HTR-8/SVneo (cell line): Measurements from ENCODE around the gene TENM4.

Experiments
- DNase-seq: peaks from one replicate; pipeline ENCODE4 v3.0.0; 2011; ENCODE audit warnings: low spot score, mixed read lengths; ENCODE audit not compliant: insufficient read length
- FAIRE-seq: peaks from 2 replicates; lab custom pipeline; 2011; peaks lifted over from hg19 to GRCh38; lab: Jason Lieb, UNC

The TENM4 gene

GRCh38 chr11:78798663-78799062 is 642.2 kb downstream of the TENM4 start:
- DNase-seq = peak; percentile 40
- FAIRE-seq = no peak

- no peak for FAIRE-seq
These were observed 643.3 kb downstream of the TENM4 start for GRCh38 chr11:78797559-78797958.

GRCh38 chr11:78796956-78797355 is 643.9 kb downstream of the TENM4 start:
- DNase-seq (no peak), FAIRE-seq (peak; percentile 4)

More at GRCh38 chr11:78797559-78797958, 643.3 kb downstream of the TENM4 start:
- no peak for DNase-seq

- DNase-seq (no peak), FAIRE-seq (no peak)
These were observed 645.1 kb downstream of the TENM4 start for GRCh38 chr11:78795621-78796261.

- FAIRE-seq (no peak), DNase-seq (no peak)
These were observed 648.9 kb downstream of the TENM4 start for GRCh38 chr11:78791964-78792363.

- DNase-seq (no peak), FAIRE-seq (no peak)
These were observed 649.6 kb downstream of the TENM4 start for GRCh38 chr11:78791254-78791653.

GRCh38 chr11:78790784-78791183 is 650.0 kb downstream of the TENM4 start:
- DNase-seq (no peak), FAIRE-seq (no peak)

GRCh38 chr11:78789375-78789774 is 651.5 kb downstream of the TENM4 start:
- DNase-seq = no peak
- FAIRE-seq = no peak

- FAIRE-seq (no peak), DNase-seq (no peak)
These were observed 652.3 kb downstream of the TENM4 start for GRCh38 chr11:78788533-78788932.

GRCh38 chr11:78787696-78788095 is 653.1 kb downstream of the TENM4 start:
- DNase-seq (no peak), FAIRE-seq (no peak)

GRCh38 chr11:78786746-78787145 is 654.1 kb downstream of the TENM4 start:
- no peak for FAIRE-seq

GRCh38 chr11:78786086-78786485 is 654.7 kb downstream of the TENM4 start:
- FAIRE-seq (no peak), DNase-seq (no peak)

More at GRCh38 chr11:78786746-78787145, 654.1 kb downstream of the TENM4 start:
- no peak for DNase-seq

- DNase-seq (no peak), FAIRE-seq (no peak)
These were observed 656.3 kb downstream of the TENM4 start for GRCh38 chr11:78784321-78785061.

- FAIRE-seq (no peak), DNase-seq (no peak)
These were observed 657.0 kb downstream of the TENM4 start for GRCh38 chr11:78783846-78784245.

- FAIRE-seq = no peak
- no peak for DNase-seq
These were observed 657.5 kb downstream of the TENM4 start for GRCh38 chr11:78783301-78783700.

GRCh38 chr11:78782725-78783124 is 658.1 kb downstream of the TENM4 start:
- FAIRE-seq (no peak), DNase-seq (no peak)

- no peak for FAIRE-seq
These were observed 659.9 kb downstream of the TENM4 start for GRCh38 chr11:78780889-78781288.

GRCh38 chr11:78773492-78773891 is 667.3 kb downstream of the TENM4 start:
- DNase-seq = no peak
- FAIRE-seq = no peak

More at GRCh38 chr11:78780889-78781288, 659.9 kb downstream of the TENM4 start:
- DNase-seq = no peak

- no peak for FAIRE-seq
- DNase-seq = no peak
These were observed 667.8 kb downstream of the TENM4 start for GRCh38 chr11:78773077-78773476.

- no peak for FAIRE-seq
- no peak for DNase-seq
These were observed 668.6 kb downstream of the TENM4 start for GRCh38 chr11:78772186-78772585.

GRCh38 chr11:78770931-78771330 is 669.9 kb downstream of the TENM4 start:
- FAIRE-seq (no peak), DNase-seq (no peak)

- DNase-seq = no peak
- FAIRE-seq = no peak
These were observed 671.9 kb downstream of the TENM4 start for GRCh38 chr11:78768971-78769370.
